Activated T-helper 2 cell treated with anti-CD3 and anti-CD28 coated beads, Interferon-gamma antibody, Interleukin-2, Interleukin-4, amounts not matched to agents 10 μg/mL and 5 μg/mL and 100 μg/mL, durations not matched to agents 14 hours and 24 hours and 36 hours (primary cell): ENCODE results near the gene ERBIN. TPM values are rescaled to one million over a fixed set of nuclear protein-coding genes. Genes with fewer than 3 reads are reported as not detected.
"Not testable (repeated sequence)": the region's sequence is repeated elsewhere in the genome, so short reads cannot be mapped to it uniquely, and the experiment has no call there.

Source experiments
- DNase-seq: peaks from one replicate; pipeline ENCODE4 v3.0.0; 2021; ENCODE audit warnings: low spot score
- H3K27ac Mint-ChIP-seq: one replicate; pipeline ENCODE4 v1.8.0; 2021; ENCODE audit warnings: mixed read lengths
- H3K27me3 Mint-ChIP-seq: one replicate; pipeline ENCODE4 v1.8.0; 2021; ENCODE audit warnings: low read depth, mixed read lengths
- H3K36me3 Mint-ChIP-seq: one replicate; pipeline ENCODE4 v1.8.0; 2021; ENCODE audit warnings: low read depth, mixed read lengths
- H3K4me1 Mint-ChIP-seq: one replicate; pipeline ENCODE4 v1.8.0; 2021; ENCODE audit warnings: low read depth, mixed read lengths
- H3K4me3 Mint-ChIP-seq: one replicate; pipeline ENCODE4 v1.8.0; 2021; ENCODE audit warnings: low read depth, mild to moderate bottlenecking, moderate library complexity, mixed read lengths
- H3K9me3 Mint-ChIP-seq: one replicate; pipeline ENCODE4 v1.8.0; 2021; ENCODE audit warnings: mixed read lengths
- intact Hi-C: fragments of 100-400 bp; cut with micrococcal nuclease; formaldehyde crosslinking; loops from one replicate; pipeline ENCODE4 v1.15.1; 2023
- total RNA-seq: library from RNA; stranded (reverse); gene quantifications from 2 replicates; pipeline ENCODE4 v1.2.3, GENCODE V29; 2022

Gene ERBIN
- 38.8 and 39.3 TPM in 2 replicates for total RNA-seq

- Mint-ChIP-seq H3K36me3 (peaks cover 14% of the 10 kb centered on the region), H3K4me1 (peaks cover 23% of the 10 kb centered on the region), H3K4me3 (peak within 1 kb of the TSS; percentile 98), H3K9me3 (no peaks in the 10 kb centered on the region), H3K27me3 (peaks cover 28% of the 10 kb centered on the region), H3K27ac (peak within 1 kb of the TSS; percentile 88)
- DNase-seq: peak; percentile 62
- intact Hi-C loops: loop anchor here (1.0 to 5.0 kb wide), 9 partner anchors 86 to 444 kb away; partner anchors contain the start of genes ADAMTS6, SHLD3, SREK1 and TRAPPC13
These were observed at the start of gene ERBIN for GRCh38 chr5:65926276-65926783. Gene ERBIN (plus strand): TSS chr5:65926575. CDS start chr5:65992719, 66,144 bp downstream.

- intact Hi-C loops: no loop called here
- Mint-ChIP-seq H3K27ac (no peak overlapping the region), H3K4me3 (no peak overlapping the region)
These were observed 49.4 kb upstream of the ERBIN start for GRCh38 chr5:65876970-65877369.

GRCh38 chr5:65879668-65880256 is 46.6 kb upstream of the ERBIN start:
- H3K27ac Mint-ChIP-seq, H3K9me3 Mint-ChIP-seq, H3K4me1 Mint-ChIP-seq, DNase-seq, H3K4me3 Mint-ChIP-seq, H3K36me3 Mint-ChIP-seq, H3K27me3 Mint-ChIP-seq: not testable (repeated sequence)
- intact Hi-C loops: loop anchor here (2.0 kb wide), 1 partner anchor 45 kb away; no protein-coding TSS in a partner anchor

More at GRCh38 chr5:65876970-65877369, 49.4 kb upstream of the ERBIN start:
- Mint-ChIP-seq H3K27me3 (no peaks in the 10 kb centered on the region), H3K4me1 (peaks cover 2% of the 10 kb centered on the region), H3K9me3 (peaks cover 4% of the 10 kb centered on the region), H3K36me3 (no peaks in the 10 kb centered on the region)
- DNase-seq: no peak

- intact Hi-C loops: no loop called here
- Mint-ChIP-seq H3K4me1 (peaks cover 2% of the 10 kb centered on the region), H3K4me3 (no peak overlapping the region), H3K36me3 (no peaks in the 10 kb centered on the region), H3K9me3 (peaks cover 4% of the 10 kb centered on the region), H3K27me3 (no peaks in the 10 kb centered on the region), H3K27ac (no peak overlapping the region)
- no peak for DNase-seq
These were observed 45.8 kb upstream of the ERBIN start for GRCh38 chr5:65880496-65881072.

- intact Hi-C loops: no loop called here
- Mint-ChIP-seq H3K4me1 (peaks cover 2% of the 10 kb centered on the region), H3K36me3 (no peaks in the 10 kb centered on the region), H3K27ac (no peak overlapping the region), H3K27me3 (no peaks in the 10 kb centered on the region), H3K9me3 (peaks cover 4% of the 10 kb centered on the region), H3K4me3 (no peak overlapping the region)
- no peak for DNase-seq
These were observed 44.1 kb upstream of the ERBIN start for GRCh38 chr5:65882278-65882677.

- Mint-ChIP-seq H3K9me3 (peaks cover 2% of the 10 kb centered on the region), H3K4me3 (no peak overlapping the region), H3K4me1 (peaks cover 2% of the 10 kb centered on the region), H3K27me3 (peaks cover under 1% of the 10 kb centered on the region), H3K27ac (no peak overlapping the region), H3K36me3 (no peaks in the 10 kb centered on the region)
- intact Hi-C loops: no loop called here
- no peak for DNase-seq
These were observed 42.9 kb upstream of the ERBIN start for GRCh38 chr5:65883461-65883860.

GRCh38 chr5:65886387-65886786 is 40.0 kb upstream of the ERBIN start:
- Mint-ChIP-seq H3K4me1 (no peaks in the 10 kb centered on the region), H3K36me3 (no peaks in the 10 kb centered on the region), H3K27ac (no peak overlapping the region), H3K4me3 (no peak overlapping the region), H3K27me3 (peaks cover 9% of the 10 kb centered on the region), H3K9me3 (no peaks in the 10 kb centered on the region)
- no peak for DNase-seq
- intact Hi-C loops: no loop called here

GRCh38 chr5:65892024-65892423 is 34.4 kb upstream of the ERBIN start:
- H3K27me3 Mint-ChIP-seq: peaks cover 15% of the 10 kb centered on the region
- intact Hi-C loops, H3K4me1 Mint-ChIP-seq, H3K9me3 Mint-ChIP-seq, H3K4me3 Mint-ChIP-seq, H3K27ac Mint-ChIP-seq, DNase-seq, H3K36me3 Mint-ChIP-seq: not testable (repeated sequence)

- Mint-ChIP-seq H3K4me3 (no peak overlapping the region), H3K9me3 (no peaks in the 10 kb centered on the region), H3K27me3 (peaks cover 17% of the 10 kb centered on the region), H3K27ac (no peak overlapping the region), H3K36me3 (no peaks in the 10 kb centered on the region), H3K4me1 (no peaks in the 10 kb centered on the region)
- no peak for DNase-seq
- intact Hi-C loops: no loop called here
These were observed 33.6 kb upstream of the ERBIN start for GRCh38 chr5:65892801-65893200.

- H3K36me3 Mint-ChIP-seq: no peaks in the 10 kb centered on the region
- peaks cover 13% of the 10 kb centered on the region for H3K27me3 Mint-ChIP-seq
- H3K9me3 Mint-ChIP-seq: no peaks in the 10 kb centered on the region
- H3K27ac Mint-ChIP-seq: no peak overlapping the region
- intact Hi-C loops: no loop called here
- DNase-seq: no peak
- no peak overlapping the region for H3K4me3 Mint-ChIP-seq
- no peaks in the 10 kb centered on the region for H3K4me1 Mint-ChIP-seq
These were observed 32.5 kb upstream of the ERBIN start for GRCh38 chr5:65893749-65894430.

GRCh38 chr5:65895891-65896290 is 30.5 kb upstream of the ERBIN start:
- intact Hi-C loops: no loop called here
- H3K27ac Mint-ChIP-seq: no peak overlapping the region
- no peaks in the 10 kb centered on the region for H3K36me3 Mint-ChIP-seq
- no peaks in the 10 kb centered on the region for H3K4me1 Mint-ChIP-seq
- H3K9me3 Mint-ChIP-seq: no peaks in the 10 kb centered on the region
- no peak for DNase-seq
- H3K4me3 Mint-ChIP-seq: no peak overlapping the region
- H3K27me3 Mint-ChIP-seq: peaks cover 12% of the 10 kb centered on the region

- Mint-ChIP-seq H3K4me1 (no peaks in the 10 kb centered on the region), H3K27ac (no peak overlapping the region), H3K36me3 (no peaks in the 10 kb centered on the region), H3K27me3 (peaks cover 12% of the 10 kb centered on the region), H3K4me3 (no peak overlapping the region), H3K9me3 (no peaks in the 10 kb centered on the region)
- intact Hi-C loops: no loop called here
- no peak for DNase-seq
These were observed 25.6 kb upstream of the ERBIN start for GRCh38 chr5:65900746-65901145.

- H3K36me3 Mint-ChIP-seq: no peaks in the 10 kb centered on the region
- DNase-seq: no peak
- no peak overlapping the region for H3K27ac Mint-ChIP-seq
- no peak overlapping the region for H3K4me3 Mint-ChIP-seq
- peaks cover 6% of the 10 kb centered on the region for H3K27me3 Mint-ChIP-seq
- H3K4me1 Mint-ChIP-seq: no peaks in the 10 kb centered on the region
- H3K9me3 Mint-ChIP-seq: no peaks in the 10 kb centered on the region
- intact Hi-C loops: no loop called here
These were observed 24.3 kb upstream of the ERBIN start for GRCh38 chr5:65902104-65902503.
